HG03039 (cell line): ENCODE results near the gene TMEM60.
A peak's percentile ranks its signal among the peaks of the same experiment; 100 is the strongest.

Experiments used
- ATAC-seq: cut with Tn5 transposase; IDR thresholded peaks from one replicate; pipeline ENCODE4 v1.9.1; 2021; ENCODE audit warnings: mild to moderate bottlenecking, moderate library complexity; ENCODE audit not compliant: unreplicated experiment

The TMEM60 gene

GRCh38 chr7:77782383-77782782 is 15.9 kb downstream of the TMEM60 start:
- no peak for ATAC-seq

GRCh38 chr7:77778535-77778934 is 19.7 kb downstream of the TMEM60 start:
- ATAC-seq, result no peak

DNA sequence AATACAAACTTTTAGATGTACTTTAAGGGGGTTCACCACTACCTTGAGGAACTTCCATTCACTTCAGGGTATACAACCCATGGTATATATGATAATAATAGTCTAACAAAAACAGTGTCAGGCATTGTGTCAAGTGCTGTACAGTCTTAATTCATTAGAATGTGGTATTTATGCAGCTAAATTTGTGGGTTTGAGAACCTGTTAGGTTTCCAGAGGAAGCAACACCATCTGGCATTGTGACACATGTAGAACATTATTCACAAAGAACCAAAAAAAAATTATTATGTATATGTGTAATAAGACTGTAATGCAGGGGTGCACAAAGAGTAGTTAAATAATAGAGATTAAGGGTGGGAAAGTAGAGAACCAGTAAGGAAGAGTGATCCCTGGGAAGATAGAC is 26.3 kb downstream of the TMEM60 start:
- ATAC-seq, result no peak

GRCh38 chr7:77770316-77770715 is 27.9 kb downstream of the TMEM60 start:
- no peak for ATAC-seq

DNA sequence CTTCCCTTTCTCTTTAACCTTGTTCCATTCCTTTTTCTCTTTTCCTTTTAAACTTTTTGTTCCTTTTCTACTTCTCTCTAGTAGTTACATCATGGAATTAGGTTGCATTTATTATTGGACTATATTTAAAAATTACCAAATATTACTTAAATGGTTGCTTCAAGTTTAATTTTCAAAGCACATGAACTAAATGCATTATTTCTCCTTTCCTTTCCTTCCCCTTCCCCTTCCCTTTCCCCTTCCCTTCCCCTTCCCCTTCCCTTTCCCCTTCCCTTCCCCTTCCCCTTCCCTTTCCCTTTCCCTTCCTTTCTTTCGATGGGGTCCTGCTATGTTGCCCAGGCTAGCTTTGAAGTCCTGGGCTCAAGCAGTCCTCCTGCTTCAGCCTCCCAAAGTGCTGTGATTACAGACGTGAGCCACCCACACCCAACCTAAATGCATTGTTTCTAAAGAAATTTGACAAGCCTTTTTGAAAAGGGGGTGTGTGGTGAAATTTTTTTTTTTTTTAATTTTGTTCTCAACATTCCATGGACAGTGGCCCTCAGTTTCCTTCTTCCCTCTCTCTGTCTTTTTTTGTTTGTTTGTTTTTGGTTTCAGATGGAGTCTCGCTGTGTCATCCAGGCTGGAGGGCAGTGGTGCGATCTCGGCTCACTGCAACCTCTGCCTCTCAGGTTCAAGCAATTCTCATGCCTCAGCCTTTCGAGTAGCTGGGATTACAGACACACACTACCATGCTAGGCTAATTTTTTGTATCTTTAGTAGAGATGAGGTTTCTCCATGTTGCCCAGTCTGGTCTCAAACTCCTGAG is 31.2 kb downstream of the TMEM60 start:
- no peak for ATAC-seq

DNA sequence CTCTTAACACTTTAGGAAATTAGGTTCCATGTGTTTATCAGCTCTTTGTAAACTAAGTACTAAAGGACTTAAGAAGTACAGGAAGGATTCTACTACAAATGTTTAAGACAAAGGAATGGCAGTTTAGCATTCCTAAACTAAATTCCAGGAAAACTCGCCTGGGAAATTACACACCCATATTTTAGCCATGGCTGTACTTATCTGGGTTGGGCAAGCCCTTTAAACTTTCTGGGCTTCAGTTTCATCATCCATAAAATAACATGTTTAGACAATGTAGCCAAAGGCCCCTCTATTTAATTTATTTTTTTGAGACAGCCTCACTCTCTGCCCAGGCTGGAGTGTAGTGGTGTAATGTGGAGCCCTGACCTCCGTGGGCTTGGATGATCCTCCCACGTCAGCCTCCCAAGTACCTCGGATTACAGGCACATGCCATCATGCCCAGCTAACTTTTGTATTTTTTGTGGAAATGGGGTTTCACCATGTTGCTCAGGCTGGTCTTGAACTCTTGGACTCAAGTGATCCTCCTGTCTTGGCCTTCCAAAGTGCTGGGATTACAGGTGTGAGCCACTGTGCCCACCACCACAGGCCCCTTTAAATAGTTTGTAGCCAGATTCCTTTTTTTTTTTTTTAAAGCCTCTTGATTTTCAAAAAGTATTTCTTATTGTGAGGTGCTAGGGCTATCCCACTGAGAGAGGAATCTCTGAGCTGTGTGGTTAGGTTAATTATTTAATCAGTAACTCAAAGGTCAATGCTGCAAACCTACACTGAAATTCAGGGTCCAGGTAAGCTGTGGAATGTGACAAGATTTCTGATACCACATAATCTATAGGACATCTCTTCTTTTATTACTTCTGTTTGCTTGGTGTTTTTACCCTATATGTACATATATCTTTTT is 32.1 kb downstream of the TMEM60 start:
- no peak for ATAC-seq

DNA sequence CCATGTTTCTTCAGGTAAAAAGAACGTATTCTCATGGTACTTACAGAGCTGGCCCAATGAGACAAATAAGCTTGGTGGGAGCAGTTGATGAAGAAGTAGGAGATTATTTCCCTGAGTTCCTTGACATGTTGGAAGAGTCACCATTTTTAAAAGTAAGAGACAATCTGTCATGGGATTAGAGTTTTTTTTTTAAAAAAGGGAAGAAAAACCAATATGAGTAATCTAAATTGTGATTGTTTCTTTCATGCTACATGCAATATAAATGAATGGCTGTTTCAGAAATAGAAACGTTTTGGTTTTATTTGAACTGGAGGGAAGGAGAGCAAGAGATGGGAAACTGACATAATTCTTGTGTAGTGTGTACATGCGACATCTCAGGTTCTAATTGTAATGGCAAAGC is 32.8 kb downstream of the TMEM60 start:
- no peak for ATAC-seq

DNA sequence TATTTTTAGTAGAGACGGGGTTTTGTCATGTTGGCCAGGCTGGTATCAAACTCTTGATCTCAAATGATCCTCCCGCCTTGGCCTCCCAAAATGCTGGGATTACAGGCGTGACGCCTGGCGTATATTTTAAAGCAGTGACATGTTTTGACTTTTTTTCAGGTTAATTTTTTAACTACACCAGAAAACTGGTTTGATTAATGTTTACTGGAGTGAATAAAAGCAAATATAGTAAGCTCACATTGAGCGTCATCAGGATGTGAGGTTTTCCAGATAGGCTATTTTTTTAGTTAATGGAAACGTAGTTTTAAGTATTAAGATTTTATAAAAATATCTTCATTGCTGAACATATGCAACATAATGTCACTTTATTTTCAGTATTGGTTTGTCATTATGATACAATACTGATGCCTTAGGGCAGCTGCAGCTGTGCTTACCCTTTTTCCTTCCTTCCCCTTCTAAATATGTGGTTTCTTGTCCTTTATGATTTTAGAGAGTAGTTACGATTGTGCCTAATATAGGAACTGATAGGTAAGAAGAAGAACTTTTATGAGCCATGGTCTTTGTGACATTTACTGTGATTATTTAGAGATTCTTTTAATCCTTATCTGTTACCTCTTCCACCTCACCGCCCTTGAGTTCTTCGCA is 37.3 kb downstream of the TMEM60 start:
- ATAC-seq, result no peak

DNA sequence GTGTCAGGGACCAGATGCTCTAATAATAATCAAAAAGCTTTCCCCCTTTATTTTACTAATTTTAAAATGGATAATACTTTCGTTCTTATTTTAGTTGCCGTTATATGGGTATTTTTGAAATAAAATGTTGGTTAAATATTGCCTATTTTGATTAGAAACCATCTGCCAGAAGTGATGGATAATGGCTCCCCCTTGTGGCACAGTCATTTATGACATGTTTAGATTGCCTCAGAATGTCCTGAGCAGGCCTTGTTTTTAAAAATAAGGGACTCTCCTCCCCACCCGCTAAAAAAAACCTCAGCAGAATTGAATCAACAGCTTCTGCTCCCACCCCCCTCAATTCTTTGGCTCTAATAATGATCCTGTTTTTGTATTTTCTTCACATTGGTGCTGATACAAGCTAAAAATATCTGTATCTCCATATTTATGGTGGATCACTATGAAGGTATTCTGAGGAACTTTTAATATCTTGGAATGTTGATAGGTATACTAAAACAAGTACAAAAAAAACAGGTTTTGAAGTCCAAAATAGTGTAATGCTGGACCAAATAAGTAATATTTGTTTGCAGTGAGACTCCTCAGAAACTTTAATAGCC is 38.8 kb downstream of the TMEM60 start:
- no peak for ATAC-seq

GRCh38 chr7:77757589-77757988 is 40.6 kb downstream of the TMEM60 start:
- ATAC-seq, result peak; percentile 85

DNA sequence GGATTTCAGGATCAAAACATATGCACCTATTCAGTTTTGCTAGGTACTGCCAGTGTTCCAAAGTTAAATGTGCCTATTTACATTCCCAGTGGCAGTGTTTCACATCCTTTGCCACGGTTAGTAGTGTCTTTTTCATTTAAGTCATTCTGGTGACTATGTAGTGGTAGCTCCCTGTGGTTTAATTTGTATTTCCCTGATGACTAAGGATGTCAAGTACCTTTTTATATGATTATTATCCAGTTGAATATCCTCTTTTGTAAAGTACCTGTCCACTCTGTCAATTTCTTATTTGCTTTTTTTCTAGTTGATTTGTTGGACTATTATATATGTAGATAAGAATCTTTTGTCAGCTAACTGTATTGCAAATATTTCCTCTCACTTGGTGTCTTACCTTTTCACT is 45.1 kb downstream of the TMEM60 start:
- ATAC-seq, result no peak

DNA sequence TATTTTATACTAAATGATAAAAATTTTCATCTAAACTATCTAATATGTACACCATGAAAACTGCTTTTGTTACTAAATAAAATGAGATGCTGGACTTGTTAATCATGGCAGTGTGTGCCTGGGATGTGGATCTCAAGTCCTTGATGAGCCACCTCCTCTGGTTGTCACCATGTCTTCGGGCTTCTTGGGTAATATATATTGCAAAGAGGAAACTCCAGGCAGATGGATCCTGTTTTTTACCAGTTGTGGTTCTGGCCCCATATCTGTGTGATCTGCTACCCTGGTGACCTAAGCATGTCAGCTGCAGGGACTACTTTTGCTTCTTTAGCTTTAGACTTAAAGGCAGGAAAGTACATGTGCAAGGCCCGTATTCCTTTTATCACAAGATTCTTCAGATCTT is 46.2 kb downstream of the TMEM60 start:
- ATAC-seq, result no peak

GRCh38 chr7:77747718-77748117 is 50.5 kb downstream of the TMEM60 start:
- no peak for ATAC-seq

DNA sequence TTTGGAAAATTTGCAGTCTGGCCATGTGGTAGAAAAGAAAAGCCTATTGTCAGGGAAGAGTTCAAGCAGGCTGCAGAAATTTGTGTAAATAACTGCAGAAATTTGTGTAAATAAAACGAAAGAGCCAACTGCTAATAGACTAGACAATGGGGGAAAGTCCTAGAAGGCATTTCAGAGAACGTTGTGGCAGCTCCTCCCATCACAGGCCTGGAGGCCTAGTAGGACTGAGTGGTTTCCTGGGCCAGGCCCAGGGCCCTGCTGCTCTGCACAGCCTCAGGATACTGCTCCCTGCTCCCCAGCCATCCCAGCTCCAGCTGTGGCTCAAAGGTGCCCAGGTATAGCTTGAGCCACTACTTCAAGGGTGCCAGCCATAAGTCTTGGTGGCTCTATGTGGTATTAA is 51.1 kb downstream of the TMEM60 start:
- no peak for ATAC-seq

GRCh38 chr7:77746824-77747165 is 51.4 kb downstream of the TMEM60 start:
- ATAC-seq, result no peak

DNA sequence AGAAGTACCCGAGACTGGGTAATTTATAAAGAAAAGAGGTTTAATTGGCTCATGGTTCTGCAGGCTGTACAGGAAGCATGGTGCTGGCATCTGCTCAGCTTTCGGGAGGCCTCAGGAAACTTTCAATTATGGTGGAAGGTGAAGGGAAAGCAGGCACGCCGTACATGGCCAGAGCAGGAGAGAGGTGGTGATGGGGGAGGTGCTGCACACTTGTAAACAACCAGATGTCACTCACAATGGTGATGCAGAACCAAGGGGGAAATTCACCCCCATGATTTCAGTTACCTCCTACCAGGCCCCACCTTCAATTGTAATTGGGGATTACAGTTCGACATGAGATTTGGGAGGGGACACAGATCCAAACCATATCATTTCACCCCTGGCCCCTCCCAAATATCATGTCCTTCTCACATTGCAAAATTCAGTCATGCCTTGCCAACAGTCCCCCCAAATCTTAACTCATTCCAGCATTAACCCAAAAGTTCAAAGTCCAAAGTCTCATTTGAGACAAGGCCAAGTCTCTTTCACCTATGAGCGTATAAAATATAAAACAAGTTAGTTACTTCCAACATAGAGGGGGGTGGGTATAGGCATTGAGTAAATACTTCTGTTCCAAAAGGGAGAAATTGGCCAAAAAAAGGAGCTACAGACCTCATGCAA is 51.9 kb downstream of the TMEM60 start:
- ATAC-seq, result no peak

- ATAC-seq, result no peak
These were observed 52.5 kb downstream of the TMEM60 start for GRCh38 chr7:77745746-77746145.
